Measurements from ENCODE around the gene SLC35F4. TPM values are rescaled to one million over a fixed set of nuclear protein-coding genes. Genes with fewer than 3 reads are reported as not detected.
"Not testable (repeated sequence)": the region's sequence is repeated elsewhere in the genome, so short reads cannot be mapped to it uniquely, and the experiment has no call there.

The SLC35F4 gene
- total RNA-seq, 2 experiments from 2014 or later, result not detected

- Histone ChIP-seq H3K27ac (ENCODE audit: low read depth in 1 of 2, low read length in 2 of 2) (no peak overlapping the region), H3K27me3 (ENCODE audit: control insufficient read depth in 1 of 2, insufficient read depth in 2 of 2, low read length in 2 of 2) (no peaks in the 10 kb centered on the region), H3K9me3 (ENCODE audit: control insufficient read depth in 1 of 2, insufficient read depth in 1 of 2, low read length in 2 of 2) (no peaks in the 10 kb centered on the region), H3K4me1 (ENCODE audit: insufficient read depth, low read length) (no peaks in the 10 kb centered on the region), H3K4me3 (ENCODE audit: low read length) (no peak overlapping the region), H3K36me3 (ENCODE audit: insufficient read depth, low read length) (no peaks in the 10 kb centered on the region)
- ChIA-PET CTCF (no interaction called here), POLR2A (no interaction called here)
- peaks cover 4% of the 10 kb centered on the region for H3K27me3 Mint-ChIP-seq
- no peaks in the 10 kb centered on the region for H3K36me3 Mint-ChIP-seq (ENCODE audit: low read depth)
- no peak overlapping the region for H3K4me3 Mint-ChIP-seq
- H3K9me3 Mint-ChIP-seq, result no peaks in the 10 kb centered on the region
- no peaks in the 10 kb centered on the region for H3K4me1 Mint-ChIP-seq (ENCODE audit: low read depth)
- no peak for DNase-seq
- TF ChIP-seq CTCF (IDR thresholded peaks at IDR 0.05), result no peak
- H3K27ac Mint-ChIP-seq, result no peak overlapping the region
- ATAC-seq (ENCODE audit: poor library complexity), result no peak
- intact Hi-C loops (cut with DNase I, micrococcal nuclease), result no loop called here
Measured at GRCh38 chr14:57729208-57730187, 136.4 kb downstream of the SLC35F4 start.

GRCh38 chr14:57725399-57726077, 140.4 kb downstream of the SLC35F4 start:
- no peaks in the 10 kb centered on the region for H3K4me1 Mint-ChIP-seq (ENCODE audit: low read depth)
- H3K4me3 Mint-ChIP-seq, result no peak overlapping the region
- ATAC-seq (ENCODE audit: poor library complexity) (no peak), DNase-seq (no peak)
- Histone ChIP-seq H3K27me3 (ENCODE audit: control insufficient read depth in 1 of 2, insufficient read depth in 2 of 2, low read length in 2 of 2) (no peaks in the 10 kb centered on the region), H3K27ac (ENCODE audit: low read depth in 1 of 2, low read length in 2 of 2) (no peak overlapping the region), H3K9me3 (ENCODE audit: control insufficient read depth in 1 of 2, insufficient read depth in 1 of 2, low read length in 2 of 2) (no peaks in the 10 kb centered on the region), H3K4me1 (ENCODE audit: insufficient read depth, low read length) (no peaks in the 10 kb centered on the region), H3K4me3 (ENCODE audit: low read length) (no peak overlapping the region), H3K36me3 (ENCODE audit: insufficient read depth, low read length) (no peaks in the 10 kb centered on the region)
- H3K9me3 Mint-ChIP-seq, result peaks cover 2% of the 10 kb centered on the region
- TF ChIP-seq CTCF (IDR thresholded peaks at IDR 0.05), result no peak
- no peak overlapping the region for H3K27ac Mint-ChIP-seq
- ChIA-PET POLR2A (no interaction called here), CTCF (no interaction called here)
- no peaks in the 10 kb centered on the region for H3K36me3 Mint-ChIP-seq (ENCODE audit: low read depth)
- intact Hi-C loops (cut with DNase I, micrococcal nuclease), result no loop called here
- peaks cover 3% of the 10 kb centered on the region for H3K27me3 Mint-ChIP-seq

DNA sequence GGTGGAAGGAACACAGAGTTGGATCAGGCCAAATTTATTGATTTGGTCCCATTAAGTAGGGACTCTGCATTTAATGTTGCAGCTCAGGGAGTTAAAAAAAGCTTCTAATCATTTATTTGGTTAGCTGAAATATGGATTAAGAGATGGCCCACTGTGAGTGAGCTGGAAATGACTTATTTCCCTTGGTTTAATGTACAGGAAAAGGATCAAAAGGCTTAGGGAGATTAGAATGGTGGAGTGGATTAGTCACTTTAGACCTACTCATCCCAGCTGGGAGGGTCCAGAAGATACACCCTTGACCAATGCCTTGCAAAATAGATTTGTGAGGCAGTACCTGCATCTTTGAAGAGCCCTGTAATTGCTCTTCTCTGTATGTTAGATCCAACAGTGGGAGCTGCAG, 143.8 kb downstream of the SLC35F4 start:
- H3K4me1 Mint-ChIP-seq (ENCODE audit: low read depth); H3K36me3 Mint-ChIP-seq (ENCODE audit: low read depth); H3K27me3 ChIP-seq (ENCODE audit: control insufficient read depth in 1 of 2, insufficient read depth in 2 of 2, low read length in 2 of 2); H3K4me3 Mint-ChIP-seq; H3K4me3 ChIP-seq (ENCODE audit: low read length); H3K9me3 Mint-ChIP-seq; H3K9me3 ChIP-seq (ENCODE audit: control insufficient read depth in 1 of 2, insufficient read depth in 1 of 2, low read length in 2 of 2); intact Hi-C loops (cut with DNase I, micrococcal nuclease); CTCF ChIA-PET; H3K27ac ChIP-seq (ENCODE audit: low read depth in 1 of 2, low read length in 2 of 2); H3K4me1 ChIP-seq (ENCODE audit: insufficient read depth, low read length); POLR2A ChIA-PET; ATAC-seq (ENCODE audit: poor library complexity); H3K27me3 Mint-ChIP-seq; DNase-seq; H3K36me3 ChIP-seq (ENCODE audit: insufficient read depth, low read length); H3K27ac Mint-ChIP-seq: not testable (repeated sequence)
